HEK293 (cell line): ENCODE results near the gene RIBC2.
"Not testable (repeated sequence)": the region's sequence is repeated elsewhere in the genome, so short reads cannot be mapped to it uniquely, and the experiment has no call there.

Experiments used
- CTCF ChIA-PET: fragments of 350-600 bp; formaldehyde crosslinking; extraction: SDS; loops from one replicate; lab custom pipeline; 2021; ENCODE audit warnings: antibody characterized with exemption; lab: Yijun Ruan, JAX
- POLR2A ChIA-PET: fragments of 300-600 bp; formaldehyde crosslinking; extraction: SDS; loops from one replicate; lab custom pipeline; 2020; ENCODE audit warnings: antibody characterized with exemption, inconsistent platforms; lab: Yijun Ruan, JAX
- H3K27ac ChIP-seq: fragments of 200-500 bp; sonication (Bioruptor generic); 2 replicates; pipeline ENCODE4 v1.5.1; 2014; ENCODE audit warnings: low read depth, low read length, control low read depth, inconsistent platforms; ENCODE audit errors: extremely low read depth
- H3K36me3 ChIP-seq, 2 experiments: fragments of 200-500 bp in 1 of 2; sonication (Bioruptor generic) in 1 of 2; 1 replicate in 1 of 2; 2 replicates in 1 of 2; pipeline ENCODE4 v1.5.1; 2014 to 2017; ENCODE audit warnings: inconsistent platforms in 2 of 2, low read length in 2 of 2; ENCODE audit not compliant: control insufficient read depth in 2 of 2, insufficient read depth in 1 of 2
- H3K4me1 ChIP-seq: fragments of 200-500 bp; sonication (Bioruptor generic); 2 replicates; pipeline ENCODE4 v1.5.1; 2014; ENCODE audit warnings: mild to moderate bottlenecking, low read length, inconsistent platforms; ENCODE audit not compliant: control insufficient read depth, insufficient read depth
- H3K4me3 ChIP-seq: 2 replicates; pipeline ENCODE4 v1.5.1; 2011; ENCODE audit warnings: low read depth, mild to moderate bottlenecking, control low read depth, low read length, moderate library complexity
- H3K9me3 ChIP-seq: fragments of 200-500 bp; sonication (Bioruptor generic); 2 replicates; pipeline ENCODE4 v1.5.1; 2014; ENCODE audit warnings: low read depth, low read length, inconsistent platforms; ENCODE audit not compliant: control insufficient read depth, insufficient read depth
- CTCF ChIP-seq: fragments of 450-650 bp; formaldehyde crosslinking; IDR thresholded peaks from 2 replicates; pipeline ENCODE4 v1.5.1; 2016; ENCODE audit warnings: missing biosample characterization, missing genetic modification characterization
- KLF10 ChIP-seq: fragments of 450-650 bp; IDR thresholded peaks from 2 replicates; pipeline ENCODE4 v1.5.1; 2018; ENCODE audit warnings: missing biosample characterization, mild to moderate bottlenecking, missing genetic modification characterization
- OSR2 ChIP-seq: fragments of 450-650 bp; formaldehyde crosslinking; IDR thresholded peaks from 2 replicates; pipeline ENCODE4 v1.5.1; 2016; ENCODE audit warnings: missing biosample characterization, missing genetic modification characterization
- RBAK ChIP-seq: fragments of 450-650 bp; formaldehyde crosslinking; IDR thresholded peaks from 2 replicates; pipeline ENCODE4 v1.5.1; 2016; ENCODE audit warnings: missing biosample characterization, missing genetic modification characterization
- SP3 ChIP-seq: fragments of 450-650 bp; formaldehyde crosslinking; IDR thresholded peaks from 2 replicates; pipeline ENCODE4 v1.5.1; 2016; ENCODE audit warnings: missing biosample characterization, missing genetic modification characterization
- WT1 ChIP-seq: fragments of 450-650 bp; formaldehyde crosslinking; IDR thresholded peaks from 2 replicates; pipeline ENCODE4 v1.5.1; 2016; ENCODE audit warnings: missing biosample characterization, missing genetic modification characterization
- ZFP37 ChIP-seq: fragments of 450-650 bp; formaldehyde crosslinking; IDR thresholded peaks from 2 replicates; pipeline ENCODE4 v1.5.1; 2016; ENCODE audit warnings: missing biosample characterization, missing genetic modification characterization
- ZNF16 ChIP-seq: fragments of 450-650 bp; formaldehyde crosslinking; IDR thresholded peaks from 2 replicates; pipeline ENCODE4 v1.5.1; 2016; ENCODE audit warnings: low read depth, missing biosample characterization, missing genetic modification characterization
- ZNF19 ChIP-seq: fragments of 450-650 bp; formaldehyde crosslinking; IDR thresholded peaks from 2 replicates; pipeline ENCODE4; 2016; ENCODE audit warnings: missing biosample characterization, missing genetic modification characterization, low read depth
- ZNF391 ChIP-seq: fragments of 450-650 bp; formaldehyde crosslinking; IDR thresholded peaks from 2 replicates; pipeline ENCODE4 v1.5.1; 2016; ENCODE audit warnings: low read depth, missing biosample characterization, missing genetic modification characterization, borderline replicate concordance
- ZNF394 ChIP-seq: fragments of 450-650 bp; formaldehyde crosslinking; IDR thresholded peaks from 2 replicates; pipeline ENCODE4 v1.5.1; 2016; ENCODE audit warnings: missing biosample characterization, missing genetic modification characterization, mild to moderate bottlenecking, moderate library complexity, borderline replicate concordance
- ZNF585B ChIP-seq: fragments of 450-650 bp; formaldehyde crosslinking; IDR thresholded peaks from 2 replicates; pipeline ENCODE4 v1.5.1; 2016; ENCODE audit warnings: missing biosample characterization, missing genetic modification characterization
- ZNF654 ChIP-seq: fragments of 450-650 bp; formaldehyde crosslinking; IDR thresholded peaks from 2 replicates; pipeline ENCODE4 v1.5.1; 2016; ENCODE audit warnings: low read depth, missing biosample characterization, missing genetic modification characterization
- ZNF658 ChIP-seq: fragments of 450-650 bp; formaldehyde crosslinking; IDR thresholded peaks from 2 replicates; pipeline ENCODE4; 2016; ENCODE audit warnings: missing biosample characterization, missing genetic modification characterization
- ZNF670 ChIP-seq: fragments of 450-650 bp; formaldehyde crosslinking; IDR thresholded peaks from 2 replicates; pipeline ENCODE4 v1.5.1; 2016; ENCODE audit warnings: missing biosample characterization, missing genetic modification characterization, low read depth
- ZNF707 ChIP-seq: fragments of 450-650 bp; formaldehyde crosslinking; IDR thresholded peaks from 2 replicates; pipeline ENCODE4 v1.5.1; 2016; ENCODE audit warnings: missing biosample characterization, missing genetic modification characterization
- ZSCAN16 ChIP-seq: fragments of 450-650 bp; formaldehyde crosslinking; IDR thresholded peaks from 2 replicates; pipeline ENCODE4 v1.5.1; 2016; ENCODE audit warnings: missing biosample characterization, missing genetic modification characterization
- TF ChIP-seq, protein P1 (sequence below): fragments of 450-650 bp; formaldehyde crosslinking; IDR thresholded peaks from 2 replicates; pipeline ENCODE4 v1.5.1; 2016; ENCODE audit warnings: missing biosample characterization, missing genetic modification characterization
- TF ChIP-seq, protein P2 (sequence below): fragments of 450-650 bp; formaldehyde crosslinking; IDR thresholded peaks from 2 replicates; pipeline ENCODE4 v1.5.1; 2016; ENCODE audit warnings: missing biosample characterization, missing genetic modification characterization

Gene RIBC2

GRCh38 chr22:45463691-45464090, 50.2 kb downstream of the RIBC2 start:
- H3K4me3 ChIP-seq, H3K36me3 ChIP-seq, H3K4me1 ChIP-seq, H3K27ac ChIP-seq, H3K9me3 ChIP-seq, POLR2A ChIA-PET: not testable (repeated sequence)
- CTCF ChIA-PET: interaction anchor here (0.6 kb wide), 1 partner anchor 187 kb away, joined by 3 read pairs; no protein-coding TSS in a partner anchor
- peak; percentile 96 for TF ChIP-seq ZNF585B (tag by site-specific recombination)

DNA sequence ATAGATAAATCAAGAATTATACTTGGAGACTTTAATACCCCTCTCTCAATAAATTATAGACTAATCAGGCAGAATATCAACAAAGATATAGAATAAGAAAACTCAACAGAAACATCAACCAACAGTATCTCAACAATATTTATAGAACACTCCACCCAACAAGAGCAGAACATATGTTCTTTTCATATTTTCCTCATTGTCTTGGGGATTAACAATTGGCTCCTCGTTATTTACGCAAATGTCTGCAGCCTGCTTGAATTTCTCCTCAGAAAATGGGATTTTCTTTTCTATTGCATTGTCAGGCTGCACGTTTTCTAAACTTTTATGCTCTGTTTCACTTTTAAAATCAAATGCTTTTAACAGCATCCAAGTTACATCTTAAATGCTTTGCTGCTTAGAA, 52.1 kb downstream of the RIBC2 start:
- no peak overlapping the region for H3K27ac ChIP-seq
- no peaks in the 10 kb centered on the region for H3K9me3 ChIP-seq
- H3K36me3 ChIP-seq: no peaks in the 10 kb centered on the region
- no peak for TF ChIP-seq RBAK (tag by site-specific recombination)
- no peak for TF ChIP-seq ZNF19 (tag by site-specific recombination)
- TF ChIP-seq ZNF394 (tag by site-specific recombination): no peak
- TF ChIP-seq WT1: no peak
- TF ChIP-seq ZNF707 (tag by site-specific recombination): no peak
- TF ChIP-seq OSR2 (tag by site-specific recombination): no peak
- TF ChIP-seq ZNF654 (tag by site-specific recombination): no peak
- TF ChIP-seq CTCF (tag by site-specific recombination): no peak
- TF ChIP-seq ZNF391 (tag by site-specific recombination): no peak
- TF ChIP-seq, protein P1, sequence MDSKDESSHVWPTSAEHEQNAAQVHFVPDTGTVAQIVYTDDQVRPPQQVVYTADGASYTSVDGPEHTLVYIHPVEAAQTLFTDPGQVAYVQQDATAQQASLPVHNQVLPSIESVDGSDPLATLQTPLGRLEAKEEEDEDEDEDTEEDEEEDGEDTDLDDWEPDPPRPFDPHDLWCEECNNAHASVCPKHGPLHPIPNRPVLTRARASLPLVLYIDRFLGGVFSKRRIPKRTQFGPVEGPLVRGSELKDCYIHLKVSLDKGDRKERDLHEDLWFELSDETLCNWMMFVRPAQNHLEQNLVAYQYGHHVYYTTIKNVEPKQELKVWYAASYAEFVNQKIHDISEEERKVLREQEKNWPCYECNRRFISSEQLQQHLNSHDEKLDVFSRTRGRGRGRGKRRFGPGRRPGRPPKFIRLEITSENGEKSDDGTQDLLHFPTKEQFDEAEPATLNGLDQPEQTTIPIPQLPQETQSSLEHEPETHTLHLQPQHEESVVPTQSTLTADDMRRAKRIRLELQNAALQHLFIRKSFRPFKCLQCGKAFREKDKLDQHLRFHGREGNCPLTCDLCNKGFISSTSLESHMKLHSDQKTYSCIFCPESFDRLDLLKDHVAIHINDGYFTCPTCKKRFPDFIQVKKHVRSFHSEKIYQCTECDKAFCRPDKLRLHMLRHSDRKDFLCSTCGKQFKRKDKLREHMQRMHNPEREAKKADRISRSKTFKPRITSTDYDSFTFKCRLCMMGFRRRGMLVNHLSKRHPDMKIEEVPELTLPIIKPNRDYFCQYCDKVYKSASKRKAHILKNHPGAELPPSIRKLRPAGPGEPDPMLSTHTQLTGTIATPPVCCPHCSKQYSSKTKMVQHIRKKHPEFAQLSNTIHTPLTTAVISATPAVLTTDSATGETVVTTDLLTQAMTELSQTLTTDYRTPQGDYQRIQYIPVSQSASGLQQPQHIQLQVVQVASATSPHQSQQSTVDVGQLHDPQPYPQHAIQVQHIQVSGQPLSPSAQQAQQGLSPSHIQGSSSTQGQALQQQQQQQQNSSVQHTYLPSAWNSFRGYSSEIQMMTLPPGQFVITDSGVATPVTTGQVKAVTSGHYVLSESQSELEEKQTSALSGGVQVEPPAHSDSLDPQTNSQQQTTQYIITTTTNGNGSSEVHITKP: no peak
- TF ChIP-seq ZSCAN16 (tag by site-specific recombination): no peak
- no peak for TF ChIP-seq ZNF670 (tag by site-specific recombination)
- TF ChIP-seq, protein P2, sequence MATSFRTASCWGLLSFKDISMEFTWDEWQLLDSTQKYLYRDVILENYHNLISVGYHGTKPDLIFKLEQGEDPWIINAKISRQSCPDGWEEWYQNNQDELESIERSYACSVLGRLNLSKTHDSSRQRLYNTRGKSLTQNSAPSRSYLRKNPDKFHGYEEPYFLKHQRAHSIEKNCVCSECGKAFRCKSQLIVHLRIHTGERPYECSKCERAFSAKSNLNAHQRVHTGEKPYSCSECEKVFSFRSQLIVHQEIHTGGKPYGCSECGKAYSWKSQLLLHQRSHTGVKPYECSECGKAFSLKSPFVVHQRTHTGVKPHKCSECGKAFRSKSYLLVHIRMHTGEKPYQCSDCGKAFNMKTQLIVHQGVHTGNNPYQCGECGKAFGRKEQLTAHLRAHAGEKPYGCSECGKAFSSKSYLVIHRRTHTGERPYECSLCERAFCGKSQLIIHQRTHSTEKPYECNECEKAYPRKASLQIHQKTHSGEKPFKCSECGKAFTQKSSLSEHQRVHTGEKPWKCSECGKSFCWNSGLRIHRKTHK (tag by site-specific recombination): no peak
- no peak for TF ChIP-seq ZNF658 (tag by site-specific recombination)
- TF ChIP-seq ZFP37 (tag by site-specific recombination): no peak
- no peak for TF ChIP-seq ZNF16 (tag by site-specific recombination)
- no peak for TF ChIP-seq KLF10 (tag by site-specific recombination)
- TF ChIP-seq SP3 (tag by site-specific recombination): no peak
- TF ChIP-seq, all 188 proteins: peak for 0
- POLR2A ChIA-PET: no interaction called here
- CTCF ChIA-PET: no interaction called here
- Histone ChIP-seq H3K4me3 (no peak overlapping the region), H3K4me1 (peaks cover 3% of the 10 kb centered on the region; the same call in 1 of the 2 replicates)
